GM23248 (cell line): ENCODE data around the gene METTL22. TPM values are rescaled to one million over a fixed set of nuclear protein-coding genes. Genes with fewer than 3 reads are reported as not detected.

Experiments
- DNase-seq: peaks from one replicate; pipeline ENCODE4 v3.0.0-alpha.2; 2015
- H2AFZ ChIP-seq: fragments of 200-600 bp; sonication (generic); 2 replicates; pipeline ENCODE4 v1.6.1; 2016; ENCODE audit warnings: antibody characterized with exemption
- H3F3A ChIP-seq: fragments of 200-600 bp; sonication (generic); 2 replicates; pipeline ENCODE4 v1.6.1; 2016; ENCODE audit warnings: mild to moderate bottlenecking, antibody characterized with exemption, mixed run types; ENCODE audit not compliant: insufficient read depth
- H3K27ac ChIP-seq: fragments of 200-600 bp; sonication (generic); 2 replicates; pipeline ENCODE4 v1.5.1; 2016; ENCODE audit warnings: mild to moderate bottlenecking
- H3K27me3 ChIP-seq: fragments of 200-600 bp; sonication (generic); replicated peaks from 2 replicates; pipeline ENCODE4 v1.6.1; 2016; ENCODE audit warnings: mild to moderate bottlenecking; ENCODE audit not compliant: insufficient read depth
- H3K36me3 ChIP-seq: fragments of 200-600 bp; sonication (generic); 2 replicates; pipeline ENCODE4 v1.6.1; 2016; ENCODE audit warnings: low read depth, mild to moderate bottlenecking
- H3K4me1 ChIP-seq: fragments of 200-600 bp; sonication (generic); 2 replicates; pipeline ENCODE4 v1.6.1; 2016; ENCODE audit warnings: mild to moderate bottlenecking; ENCODE audit not compliant: insufficient read depth
- H3K4me2 ChIP-seq: fragments of 200-600 bp; sonication (generic); one replicate; pipeline ENCODE4 v1.6.1; 2016; ENCODE audit warnings: mild to moderate bottlenecking; ENCODE audit not compliant: unreplicated experiment
- H3K4me3 ChIP-seq: fragments of 200-600 bp; sonication (generic); 2 replicates; pipeline ENCODE4 v1.5.1; 2016; ENCODE audit warnings: mild to moderate bottlenecking
- H3K79me2 ChIP-seq: fragments of 200-600 bp; sonication (generic); 2 replicates; pipeline ENCODE4 v1.6.1; 2016; ENCODE audit warnings: mild to moderate bottlenecking; ENCODE audit not compliant: insufficient read depth
- H3K9ac ChIP-seq: fragments of 200-600 bp; sonication (generic); 2 replicates; pipeline ENCODE4 v1.6.1; 2016; ENCODE audit warnings: mild to moderate bottlenecking
- H3K9me2 ChIP-seq: fragments of 200-600 bp; sonication (generic); 2 replicates; pipeline ENCODE4 v1.6.1; 2016; ENCODE audit warnings: mixed run types, mild to moderate bottlenecking, moderate library complexity; ENCODE audit not compliant: insufficient read depth
- H3K9me3 ChIP-seq: fragments of 200-600 bp; sonication (generic); one replicate; pipeline ENCODE4 v1.6.1; 2017; ENCODE audit warnings: low read depth
- H4K20me1 ChIP-seq: fragments of 200-600 bp; sonication (generic); 2 replicates; pipeline ENCODE4 v1.6.0; 2016; ENCODE audit not compliant: insufficient read depth
- EZH2 ChIP-seq: fragments of 200-600 bp; sonication (generic); IDR thresholded peaks from 2 replicates; pipeline ENCODE4 v1.6.1; 2018; ENCODE audit warnings: antibody characterized with exemption, mild to moderate bottlenecking; ENCODE audit not compliant: insufficient read depth, poor library complexity, severe bottlenecking
- EZH2phosphoT487 ChIP-seq: fragments of 200-600 bp; sonication (generic); IDR thresholded peaks from 2 replicates; pipeline ENCODE4 v1.6.1; 2018; ENCODE audit warnings: antibody characterized with exemption, moderate library complexity, mild to moderate bottlenecking, low read depth; ENCODE audit not compliant: insufficient read depth
- WGBS, 2 experiments: methylation state at CpG; one replicate each; pipeline ENCODE4 v1.1.6; 2015 to 2017; ENCODE audit warnings: low lambda C conversion rate in 2 of 2, low coverage in 1 of 2; ENCODE audit errors: missing lambda C conversion rate in 2 of 2; 5-methylcytosine and 5-hydroxymethylcytosine counted together
- in situ Hi-C: fragments of 300-500 bp; cut with MboI; formaldehyde crosslinking; loops from 2 replicates; pipeline ENCODE4 v1.15.0; 2020
- polyA plus RNA-seq: library from polyadenylated mRNA; unstranded; fragments of >200 nt; fragmentation: Nextera tagmentation; extraction: Ambion mirVana; gene quantifications from 2 replicates; pipeline ENCODE4 v1.2.1, GENCODE V29; 2016
- total RNA-seq: library from RNA; depleted of rRNA; stranded (reverse); fragments of >200 nt; shearing (Covaris generic); gene quantifications from 2 replicates; pipeline ENCODE4 v1.2.3, GENCODE V29; 2014

The METTL22 gene
- total and polyA plus RNA-seq, 2 experiments from 2014 or later: 36.9 to 46.1 TPM

DNA sequence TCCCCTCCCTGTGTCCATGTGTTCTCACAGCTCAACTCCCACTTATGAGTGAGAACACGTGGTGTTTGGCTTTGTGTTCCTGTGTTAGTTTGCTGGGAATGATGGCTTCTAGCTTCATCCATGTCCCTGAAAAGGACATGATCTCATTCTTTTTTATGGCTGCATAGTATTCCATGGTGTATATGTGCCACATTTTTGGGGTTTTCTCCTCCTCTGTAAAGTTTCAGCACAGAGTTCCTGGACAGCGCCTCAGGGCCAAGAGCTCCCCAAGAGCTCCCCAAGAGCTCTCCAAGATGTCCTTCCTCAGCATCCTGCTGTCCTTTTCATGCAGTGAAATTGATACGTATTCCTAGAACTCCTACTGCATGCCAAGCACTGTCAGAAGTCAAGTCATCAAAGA lies 46.0 kb downstream of the METTL22 start:
- Histone ChIP-seq H3K27ac (no peak overlapping the region), H3F3A (no peaks in the 10 kb centered on the region), H3K79me2 (no peaks in the 10 kb centered on the region), H3K4me2 (no peak overlapping the region), H3K36me3 (no peaks in the 10 kb centered on the region), H2AFZ (no peak overlapping the region), H3K9me3 (no peaks in the 10 kb centered on the region), H4K20me1 (no peaks in the 10 kb centered on the region), H3K4me3 (no peak overlapping the region), H3K9me2 (no peaks in the 10 kb centered on the region), H3K27me3 (no peaks in the 10 kb centered on the region), H3K4me1 (no peaks in the 10 kb centered on the region), H3K9ac (no peak overlapping the region)
- WGBS, 2 experiments: 65 to 67% methylated on average over 3 of the region's 3 CpGs
- DNase-seq: no peak
- TF ChIP-seq EZH2phosphoT487: no peak
- TF ChIP-seq EZH2: no peak
- in situ Hi-C loops: loop anchor here (5.0 kb wide), 1 partner anchor 125 kb away; no protein-coding TSS in a partner anchor

DNA sequence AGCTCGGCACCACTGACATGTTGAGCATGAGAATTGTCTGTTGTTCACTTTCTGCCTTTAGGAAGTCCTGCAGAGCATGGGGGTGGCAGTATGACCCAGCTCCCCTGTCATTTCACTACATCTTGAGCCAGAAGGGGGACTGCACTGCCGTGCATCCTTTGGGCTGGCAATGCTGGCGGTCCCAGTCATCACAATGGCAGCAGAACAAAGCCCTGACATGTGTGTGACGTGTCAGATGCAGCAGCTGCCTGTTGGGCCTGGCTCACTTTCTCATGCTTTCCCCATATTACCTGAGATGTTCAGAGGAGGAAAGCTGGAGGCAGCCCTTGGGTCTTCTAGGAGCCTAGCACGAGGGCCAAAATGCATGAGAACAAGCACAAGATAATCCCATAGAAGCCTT lies 46.6 kb downstream of the METTL22 start:
- no peaks in the 10 kb centered on the region for H3K36me3 ChIP-seq
- H3K9me2 ChIP-seq: no peaks in the 10 kb centered on the region
- TF ChIP-seq EZH2: no peak
- TF ChIP-seq EZH2phosphoT487: no peak
- H3K4me3 ChIP-seq: no peak overlapping the region
- in situ Hi-C loops: loop anchor here (5.0 kb wide), 1 partner anchor 124 kb away; no protein-coding TSS in a partner anchor
- no peaks in the 10 kb centered on the region for H3K9me3 ChIP-seq
- no peak overlapping the region for H3K9ac ChIP-seq
- no peaks in the 10 kb centered on the region for H3K4me1 ChIP-seq
- no peaks in the 10 kb centered on the region for H3F3A ChIP-seq
- H3K27me3 ChIP-seq: no peaks in the 10 kb centered on the region
- DNase-seq: no peak
- H3K4me2 ChIP-seq: no peak overlapping the region
- H2AFZ ChIP-seq: no peak overlapping the region
- no peak overlapping the region for H3K27ac ChIP-seq
- 67 to 71% methylated on average over 5 of the region's 5 CpGs for WGBS, 2 experiments
- H4K20me1 ChIP-seq: no peaks in the 10 kb centered on the region
- no peaks in the 10 kb centered on the region for H3K79me2 ChIP-seq

DNA sequence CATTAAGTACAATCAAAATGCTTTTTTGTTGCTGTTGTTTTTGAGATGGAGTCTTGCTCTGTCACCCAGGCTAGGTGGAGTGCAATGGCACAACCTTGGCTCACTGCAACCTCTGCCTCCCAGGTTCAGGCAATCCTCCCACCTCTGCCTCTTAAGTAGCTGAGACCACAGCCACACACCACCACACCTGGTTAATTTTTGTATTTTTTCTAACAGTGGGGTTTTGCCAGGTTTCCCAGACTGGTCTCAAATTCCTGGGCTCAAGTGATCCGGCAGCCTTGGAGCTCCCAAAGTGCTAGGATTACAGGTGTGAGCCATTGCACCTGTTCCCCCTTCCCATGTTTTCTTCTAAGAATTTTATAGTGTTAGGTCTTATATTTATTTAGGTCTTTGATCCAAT lies 48.0 kb downstream of the METTL22 start:
- Histone ChIP-seq H3K27ac (no peak overlapping the region), H3K9me3 (no peaks in the 10 kb centered on the region), H3K4me1 (no peaks in the 10 kb centered on the region), H3K36me3 (no peaks in the 10 kb centered on the region), H3F3A (no peaks in the 10 kb centered on the region), H3K79me2 (no peaks in the 10 kb centered on the region), H3K4me2 (no peak overlapping the region), H4K20me1 (no peaks in the 10 kb centered on the region), H2AFZ (no peak overlapping the region), H3K4me3 (no peak overlapping the region), H3K27me3 (no peaks in the 10 kb centered on the region), H3K9ac (no peak overlapping the region), H3K9me2 (no peaks in the 10 kb centered on the region)
- no peak for DNase-seq
- WGBS, 2 experiments: 75 to 84% methylated on average over 1 of the region's 1 CpG
- TF ChIP-seq EZH2: no peak
- TF ChIP-seq EZH2phosphoT487: no peak
- in situ Hi-C loops: loop anchor here (5.0 kb wide), 1 partner anchor 123 kb away; no protein-coding TSS in a partner anchor

DNA sequence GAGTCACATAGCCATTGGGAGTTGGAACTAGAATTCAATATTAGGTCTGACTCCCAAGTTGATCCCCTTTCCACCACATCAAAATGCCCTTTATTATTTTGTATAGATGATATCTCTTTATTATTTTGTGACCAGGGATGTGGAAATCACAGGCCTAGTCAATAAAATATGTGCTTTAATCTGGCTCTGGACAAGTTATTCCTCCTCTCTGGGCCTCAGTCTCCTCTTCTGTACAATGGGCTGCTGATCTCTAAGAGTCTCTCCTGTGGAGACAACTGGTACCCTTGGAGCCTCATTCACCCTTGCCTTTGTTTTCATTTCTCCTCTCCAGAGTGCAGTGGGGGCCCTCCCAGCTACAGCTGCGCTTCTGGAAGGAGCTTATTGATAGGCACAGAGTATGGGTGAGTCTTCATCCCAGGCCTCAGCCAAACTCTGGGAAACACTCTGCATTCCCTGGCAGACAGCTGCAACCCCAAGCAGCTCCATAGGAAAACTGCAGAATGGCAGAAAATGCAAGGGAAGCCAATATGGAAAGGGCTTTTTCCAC lies 48.6 kb downstream of the METTL22 start:
- no peaks in the 10 kb centered on the region for H3K9me3 ChIP-seq
- H3K4me3 ChIP-seq: no peak overlapping the region
- WGBS, 2 experiments: 63 to 92% methylated on average over 1 of the region's 1 CpG
- no peak overlapping the region for H2AFZ ChIP-seq
- in situ Hi-C loops: no loop called here
- H4K20me1 ChIP-seq: no peaks in the 10 kb centered on the region
- H3K27me3 ChIP-seq: no peaks in the 10 kb centered on the region
- no peak for DNase-seq
- H3K4me1 ChIP-seq: no peaks in the 10 kb centered on the region
- H3K79me2 ChIP-seq: no peaks in the 10 kb centered on the region
- H3K27ac ChIP-seq: no peak overlapping the region
- no peak for TF ChIP-seq EZH2
- TF ChIP-seq EZH2phosphoT487: no peak
- H3K9me2 ChIP-seq: no peaks in the 10 kb centered on the region
- no peaks in the 10 kb centered on the region for H3K36me3 ChIP-seq
- no peak overlapping the region for H3K4me2 ChIP-seq
- H3K9ac ChIP-seq: no peak overlapping the region
- H3F3A ChIP-seq: no peaks in the 10 kb centered on the region
